ENCODE measurements around the gene POC1A. TPM values are rescaled to one million over a fixed set of nuclear protein-coding genes. Genes with fewer than 3 reads are reported as not detected.

Gene POC1A
- total and polyA plus RNA-seq, 7 donors = 0.66 to 15.8 (median 1.7) TPM

GRCh38 chr3:52097851-52098507 lies 56.2 kb downstream of the POC1A start:
- Histone ChIP-seq H3K4me1 (no peaks in the 10 kb centered on the region), H3K9me3 (peaks cover 0 to 7% (median 0%) of the 10 kb centered on the region in 4 donors), H3K27me3 (no peaks in the 10 kb centered on the region), H3K36me3 (no peaks in the 10 kb centered on the region), H3K4me3 (no peak overlapping the region), H3K27ac (no peak overlapping the region)
- WGBS, 2 donors = 86 to 92% methylated on average over 2 of the region's 2 CpGs
- peak; percentile 30 for DNase-seq
- TF ChIP-seq, protein P1, sequence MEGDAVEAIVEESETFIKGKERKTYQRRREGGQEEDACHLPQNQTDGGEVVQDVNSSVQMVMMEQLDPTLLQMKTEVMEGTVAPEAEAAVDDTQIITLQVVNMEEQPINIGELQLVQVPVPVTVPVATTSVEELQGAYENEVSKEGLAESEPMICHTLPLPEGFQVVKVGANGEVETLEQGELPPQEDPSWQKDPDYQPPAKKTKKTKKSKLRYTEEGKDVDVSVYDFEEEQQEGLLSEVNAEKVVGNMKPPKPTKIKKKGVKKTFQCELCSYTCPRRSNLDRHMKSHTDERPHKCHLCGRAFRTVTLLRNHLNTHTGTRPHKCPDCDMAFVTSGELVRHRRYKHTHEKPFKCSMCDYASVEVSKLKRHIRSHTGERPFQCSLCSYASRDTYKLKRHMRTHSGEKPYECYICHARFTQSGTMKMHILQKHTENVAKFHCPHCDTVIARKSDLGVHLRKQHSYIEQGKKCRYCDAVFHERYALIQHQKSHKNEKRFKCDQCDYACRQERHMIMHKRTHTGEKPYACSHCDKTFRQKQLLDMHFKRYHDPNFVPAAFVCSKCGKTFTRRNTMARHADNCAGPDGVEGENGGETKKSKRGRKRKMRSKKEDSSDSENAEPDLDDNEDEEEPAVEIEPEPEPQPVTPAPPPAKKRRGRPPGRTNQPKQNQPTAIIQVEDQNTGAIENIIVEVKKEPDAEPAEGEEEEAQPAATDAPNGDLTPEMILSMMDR (IDR thresholded peaks at IDR 0.05) = no peak
- no peak for TF ChIP-seq POLR2AphosphoS5 (IDR thresholded peaks at IDR 0.05)
- TF ChIP-seq POLR2A (IDR thresholded peaks at IDR 0.05) = no peak
- no peak for TF ChIP-seq EP300 (IDR thresholded peaks at IDR 0.05)
- intact Hi-C loops (cut with DNase I) = no loop called here

- DNase-seq = peak; percentile 19
- H3K27me3 ChIP-seq = no peaks in the 10 kb centered on the region
- no peak overlapping the region for H3K4me3 ChIP-seq
- no peaks in the 10 kb centered on the region for H3K36me3 ChIP-seq
- H3K27ac ChIP-seq = no peak overlapping the region
- WGBS, 2 donors = 96 to 97% methylated on average over 8 of the region's 8 CpGs
- intact Hi-C loops (cut with DNase I) = no loop called here
- TF ChIP-seq POLR2AphosphoS5 (IDR thresholded peaks at IDR 0.05) (no peak), EP300 (IDR thresholded peaks at IDR 0.05) (no peak), POLR2A (IDR thresholded peaks at IDR 0.05) (no peak)
- TF ChIP-seq, protein P1 (IDR thresholded peaks at IDR 0.05) = no peak
- peaks cover 0 to 3% (median 0%) of the 10 kb centered on the region in 4 donors for H3K9me3 ChIP-seq
- H3K4me1 ChIP-seq = no peaks in the 10 kb centered on the region
Observed at GRCh38 chr3:52095990-52096775, 58.0 kb downstream of the POC1A start.

DNA sequence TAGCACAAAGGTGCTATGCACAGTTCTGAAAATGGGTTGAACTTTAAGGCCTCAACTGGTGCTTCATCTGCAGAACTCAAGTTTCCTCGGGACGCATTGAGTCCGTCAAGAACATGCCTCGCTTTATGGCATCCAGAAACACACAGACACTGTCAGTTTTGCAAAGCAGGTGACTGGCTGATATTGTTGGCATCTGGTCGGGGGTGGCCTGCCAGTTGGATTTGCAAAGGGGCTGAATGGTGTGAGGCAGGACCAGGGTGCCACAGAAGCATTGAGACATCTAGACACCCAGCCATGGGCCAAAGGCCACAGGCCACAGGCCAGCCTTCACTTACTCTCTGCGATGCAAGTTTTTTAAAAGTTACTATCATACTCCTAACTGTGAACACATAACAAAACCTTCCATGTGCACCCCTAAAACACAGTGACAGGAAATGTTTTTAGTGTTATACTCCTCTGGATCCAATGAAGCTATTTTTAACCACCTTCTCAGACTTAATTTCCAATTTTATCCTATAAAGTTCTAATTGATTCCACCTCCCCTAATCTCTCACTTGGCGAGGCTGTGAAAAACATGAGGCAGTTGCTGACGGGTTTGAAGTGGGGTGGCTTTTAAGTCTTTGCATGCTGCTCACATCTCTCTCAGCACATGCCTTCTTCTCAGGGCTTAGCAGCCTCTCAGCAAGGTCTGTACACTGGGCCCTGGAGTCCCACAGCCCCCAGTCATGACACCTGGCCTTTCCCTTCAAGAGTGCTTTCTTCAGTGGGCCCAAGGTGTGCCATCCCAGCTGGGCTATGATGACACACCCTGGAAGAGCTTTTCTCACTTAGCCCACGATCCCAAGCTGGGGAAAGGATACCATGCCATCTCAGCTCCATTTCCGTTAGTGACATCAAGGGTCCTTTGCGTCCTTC lies 59.4 kb downstream of the POC1A start:
- Histone ChIP-seq H3K27me3 (no peaks in the 10 kb centered on the region), H3K36me3 (no peaks in the 10 kb centered on the region), H3K9me3 (no peaks in the 10 kb centered on the region), H3K27ac (no peak overlapping the region), H3K4me3 (no peak overlapping the region), H3K4me1 (peaks cover 0 to 13% (median 8%) of the 10 kb centered on the region in 4 donors)
- DNase-seq = peak; percentile 22
- WGBS, 2 donors = 97% methylated on average over 11 of the region's 11 CpGs
- TF ChIP-seq EP300 (IDR thresholded peaks at IDR 0.05) (no peak), POLR2A (IDR thresholded peaks at IDR 0.05) (no peak), POLR2AphosphoS5 (IDR thresholded peaks at IDR 0.05) (no peak)
- TF ChIP-seq, protein P1 (IDR thresholded peaks at IDR 0.05) = no peak
- intact Hi-C loops (cut with DNase I) = no loop called here

DNA sequence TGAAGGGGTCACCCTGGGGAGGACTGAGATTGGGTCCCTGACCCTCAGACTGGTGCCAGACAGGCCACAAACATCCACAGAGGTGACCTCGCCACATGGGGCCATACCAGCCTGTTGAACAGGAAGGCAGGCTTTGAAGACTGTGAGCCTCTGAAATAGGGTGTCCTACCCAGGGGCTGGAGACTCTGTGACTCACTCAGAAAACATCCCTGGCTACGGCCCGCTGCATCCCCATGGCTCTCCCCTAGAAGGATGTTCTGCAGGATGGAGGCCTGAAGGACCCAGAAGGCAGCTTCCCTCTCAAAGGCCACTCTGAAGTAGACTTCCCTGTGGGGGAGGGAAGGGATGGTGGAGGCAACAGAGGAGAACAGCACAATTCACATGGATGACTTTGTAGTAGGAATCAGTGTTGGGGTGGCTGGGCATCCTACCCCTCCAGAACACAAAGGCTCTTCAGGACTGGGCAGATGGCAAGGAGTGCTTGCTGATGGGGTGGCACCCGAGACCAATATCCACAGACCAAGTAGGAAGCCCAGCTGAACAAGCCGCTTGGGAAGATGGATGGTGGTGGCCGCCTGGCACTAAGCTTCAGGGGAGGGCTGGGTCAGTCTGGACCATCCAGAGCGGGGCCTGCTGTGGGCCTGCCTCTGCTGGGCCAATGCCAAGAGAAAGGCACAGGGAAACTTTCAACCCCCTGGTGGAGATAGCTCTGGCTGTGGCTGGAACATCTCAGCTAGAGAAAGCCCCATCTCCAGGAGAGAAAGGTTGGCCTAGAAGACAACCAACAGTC lies 60.3 kb downstream of the POC1A start:
- Histone ChIP-seq H3K4me3 (no peak overlapping the region), H3K36me3 (no peaks in the 10 kb centered on the region), H3K27me3 (no peaks in the 10 kb centered on the region), H3K9me3 (no peaks in the 10 kb centered on the region), H3K4me1 (peaks cover 0 to 22% (median 12%) of the 10 kb centered on the region in 4 donors), H3K27ac (no peak overlapping the region)
- DNase-seq = peak; percentile 37
- intact Hi-C loops (cut with DNase I) = no loop called here
- 95 to 96% methylated on average over 7 of the region's 7 CpGs for WGBS, 2 donors
- no peak for TF ChIP-seq EP300 (IDR thresholded peaks at IDR 0.05)
- TF ChIP-seq, protein P1 (IDR thresholded peaks at IDR 0.05) = no peak
- TF ChIP-seq POLR2A (IDR thresholded peaks at IDR 0.05) = no peak
- TF ChIP-seq POLR2AphosphoS5 (IDR thresholded peaks at IDR 0.05) = no peak
